AG09309 (cell line): ENCODE results near the gene GPSM3.

Experiments used
- DNase-seq: peaks from one replicate; pipeline ENCODE4 v3.0.0-alpha.2; 2010; ENCODE audit warnings: low read depth
- H3K4me3 ChIP-seq: 2 replicates; pipeline ENCODE4 v1.5.1; 2011; ENCODE audit warnings: mild to moderate bottlenecking, low read depth, low read length, moderate library complexity; ENCODE audit not compliant: control insufficient read depth
- CTCF ChIP-seq: IDR thresholded peaks from 2 replicates; pipeline ENCODE4 v1.5.1; 2011; ENCODE audit warnings: mild to moderate bottlenecking, low read depth, low read length, inconsistent platforms; ENCODE audit not compliant: insufficient read depth, control insufficient read depth; ENCODE audit errors: missing control alignments

GPSM3 gene

DNA sequence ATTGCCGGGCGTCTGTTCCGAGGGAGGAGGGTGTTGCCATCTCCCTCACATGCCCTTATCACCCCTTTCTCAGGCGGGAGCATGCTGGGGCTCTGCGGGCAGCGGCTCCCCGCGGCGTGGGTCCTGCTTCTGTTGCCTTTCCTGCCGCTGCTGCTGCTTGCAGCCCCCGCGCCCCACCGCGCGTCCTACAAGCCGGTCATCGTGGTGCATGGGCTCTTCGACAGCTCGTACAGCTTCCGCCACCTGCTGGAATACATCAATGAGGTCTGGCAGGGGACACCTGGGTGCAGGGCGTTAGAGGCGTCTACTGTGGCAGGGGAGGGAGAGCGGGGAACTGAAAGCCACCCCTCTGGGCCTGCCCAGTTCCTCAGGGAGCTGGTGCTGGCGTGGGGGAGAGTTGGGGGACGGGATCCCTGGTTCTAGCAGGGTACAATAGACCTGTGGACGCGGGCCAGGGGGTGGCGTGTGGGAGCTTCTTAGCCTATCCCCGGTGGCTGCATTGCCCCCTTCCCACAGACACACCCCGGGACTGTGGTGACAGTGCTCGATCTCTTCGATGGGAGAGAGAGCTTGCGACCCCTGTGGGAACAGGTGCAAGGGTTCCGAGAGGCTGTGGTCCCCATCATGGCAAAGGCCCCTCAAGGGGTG, 37.8 kb downstream of the GPSM3 start:
- peak; percentile 57 for TF ChIP-seq CTCF
- peak overlapping the region; percentile 80 for H3K4me3 ChIP-seq
- no peak for DNase-seq

DNA sequence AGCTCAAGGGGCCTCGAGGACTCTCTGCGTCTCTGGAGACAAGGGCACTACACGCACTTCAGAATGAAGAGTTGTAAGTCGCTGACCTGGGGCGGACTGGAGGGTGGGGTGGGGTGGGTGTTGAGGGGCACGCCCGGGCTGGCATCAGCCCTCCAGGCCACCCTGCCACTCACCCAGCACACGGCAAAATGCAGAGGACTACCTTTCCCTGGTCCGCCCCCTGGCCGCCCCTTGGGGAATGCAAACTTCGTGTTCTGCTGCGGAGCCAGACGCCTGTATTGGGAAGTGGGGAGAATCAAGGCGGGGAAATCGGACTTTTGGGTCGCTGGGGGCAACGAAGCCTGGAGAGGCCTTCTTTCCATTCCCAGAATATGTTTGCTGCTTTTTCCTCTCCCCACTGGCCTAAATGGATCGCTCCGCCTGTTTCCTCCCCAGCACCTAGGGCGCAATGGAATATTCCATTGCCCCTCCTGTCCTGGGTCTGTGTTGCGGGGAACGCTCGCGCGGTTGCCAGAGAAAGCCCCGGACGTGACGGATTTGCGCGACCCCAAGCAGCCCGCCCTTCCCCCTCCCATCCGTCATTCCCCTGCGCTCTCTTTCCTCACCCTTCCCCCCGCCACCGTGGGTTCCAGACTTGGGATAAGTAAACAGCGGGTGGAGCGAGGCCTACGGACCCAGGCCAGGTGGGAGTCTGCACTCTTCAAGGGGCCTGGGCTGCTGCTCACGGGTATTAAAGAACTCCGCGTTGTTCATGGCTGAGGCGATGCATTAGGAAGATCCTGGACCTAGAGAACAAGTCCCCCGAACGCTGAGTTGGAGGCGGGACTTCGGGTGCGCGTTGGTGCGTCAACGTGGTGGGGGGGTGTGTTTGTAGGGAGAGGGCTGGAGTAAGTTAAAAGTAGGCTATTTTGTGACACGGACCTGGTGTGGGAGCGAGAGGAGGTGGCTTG, 38.6 kb downstream of the GPSM3 start, which contains the start of gene PPT2:
Gene PPT2 (plus strand): TSS at position 578 of the 950 bp plus-strand sequence. CDS start 454 bp downstream, outside the sequence.
- H3K4me3 ChIP-seq: peak within 1 kb of the TSS; percentile 80
- TF ChIP-seq CTCF: peak; percentile 38
- peak; percentile 68 for DNase-seq

GRCh38 chr6:32152769-32153563, 39.5 kb downstream of the GPSM3 start:
- peak overlapping the region; percentile 80 for H3K4me3 ChIP-seq
- no peak for DNase-seq
- TF ChIP-seq CTCF: no peak

GRCh38 chr6:32151863-32152768, 40.3 kb downstream of the GPSM3 start, which contains the start of gene PRRT1:
Gene PRRT1 (minus strand): TSS chr6:32151939. CDS start chr6:32151827, 112 bp downstream.
- DNase-seq: no peak
- H3K4me3 ChIP-seq: peak within 1 kb of the TSS; percentile 80
- no peak for TF ChIP-seq CTCF

GRCh38 chr6:32151181-32151862, 41.1 kb downstream of the GPSM3 start:
- peak overlapping the region; percentile 37 for H3K4me3 ChIP-seq
- DNase-seq: no peak
- no peak for TF ChIP-seq CTCF
